Mammary epithelial cell (primary cell): ENCODE measurements around the gene TMEM191C.
"Not testable (repeated sequence)": the region's sequence is repeated elsewhere in the genome, so short reads cannot be mapped to it uniquely, and the experiment has no call there.

Experiments used
- EZH2 ChIP-seq: IDR thresholded peaks from 2 replicates; pipeline ENCODE4 v1.6.1; 2012; ENCODE audit warnings: low read length, inconsistent platforms, borderline replicate concordance
- TF ChIP-seq, protein P1 (sequence below), 2 donors: IDR thresholded peaks in 1 of 2; conservative IDR thresholded peaks in 1 of 2; 2 replicates each; pipeline ENCODE4 v1.5.1; 2011 to 2012; ENCODE audit warnings: inconsistent platforms in 2 of 2, low read length in 2 of 2, mild to moderate bottlenecking in 2 of 2, control low read depth in 1 of 2, low read depth in 1 of 2; ENCODE audit not compliant: insufficient read depth in 1 of 2; ENCODE audit errors: extremely low read depth in 1 of 2

GRCh38 chr22:21467337-21468193 lies at the start of gene TMEM191C:
- TF ChIP-seq, protein P1, sequence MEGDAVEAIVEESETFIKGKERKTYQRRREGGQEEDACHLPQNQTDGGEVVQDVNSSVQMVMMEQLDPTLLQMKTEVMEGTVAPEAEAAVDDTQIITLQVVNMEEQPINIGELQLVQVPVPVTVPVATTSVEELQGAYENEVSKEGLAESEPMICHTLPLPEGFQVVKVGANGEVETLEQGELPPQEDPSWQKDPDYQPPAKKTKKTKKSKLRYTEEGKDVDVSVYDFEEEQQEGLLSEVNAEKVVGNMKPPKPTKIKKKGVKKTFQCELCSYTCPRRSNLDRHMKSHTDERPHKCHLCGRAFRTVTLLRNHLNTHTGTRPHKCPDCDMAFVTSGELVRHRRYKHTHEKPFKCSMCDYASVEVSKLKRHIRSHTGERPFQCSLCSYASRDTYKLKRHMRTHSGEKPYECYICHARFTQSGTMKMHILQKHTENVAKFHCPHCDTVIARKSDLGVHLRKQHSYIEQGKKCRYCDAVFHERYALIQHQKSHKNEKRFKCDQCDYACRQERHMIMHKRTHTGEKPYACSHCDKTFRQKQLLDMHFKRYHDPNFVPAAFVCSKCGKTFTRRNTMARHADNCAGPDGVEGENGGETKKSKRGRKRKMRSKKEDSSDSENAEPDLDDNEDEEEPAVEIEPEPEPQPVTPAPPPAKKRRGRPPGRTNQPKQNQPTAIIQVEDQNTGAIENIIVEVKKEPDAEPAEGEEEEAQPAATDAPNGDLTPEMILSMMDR (conservative IDR thresholded peaks at IDR 0.05 in 1 of 2, IDR thresholded peaks at IDR 0.05 in 1 of 2; ENCODE audit: extremely low read depth in 1 of 2, insufficient read depth in 1 of 2, low read depth in 1 of 2, low read length in 2 of 2), result not testable (repeated sequence)
- not testable (repeated sequence) for TF ChIP-seq EZH2
